GM13976 (cell line): ENCODE data around the gene PPP1R26.
"Not testable (repeated sequence)": the region's sequence is repeated elsewhere in the genome, so short reads cannot be mapped to it uniquely, and the experiment has no call there.

Experiments used
- DNase-seq: peaks from one replicate; pipeline ENCODE4 v3.0.0; 2012; ENCODE audit warnings: low spot score
- in situ Hi-C: fragments of 300-500 bp; cut with MboI; formaldehyde crosslinking; loops from one replicate; pipeline ENCODE4 v1.12.0; 2022; ENCODE audit warnings: low sequenced_read_pairs, mixed read lengths, inconsistent platforms; ENCODE audit not compliant: unreplicated experiment
- TF ChIP-seq, protein P1 (sequence below): IDR thresholded peaks from 2 replicates; pipeline ENCODE4 v1.5.1; 2012; ENCODE audit warnings: borderline replicate concordance, mild to moderate bottlenecking; ENCODE audit not compliant: insufficient read depth; ENCODE audit errors: extremely low read depth, missing control alignments, control extremely low read depth

Gene PPP1R26

DNA sequence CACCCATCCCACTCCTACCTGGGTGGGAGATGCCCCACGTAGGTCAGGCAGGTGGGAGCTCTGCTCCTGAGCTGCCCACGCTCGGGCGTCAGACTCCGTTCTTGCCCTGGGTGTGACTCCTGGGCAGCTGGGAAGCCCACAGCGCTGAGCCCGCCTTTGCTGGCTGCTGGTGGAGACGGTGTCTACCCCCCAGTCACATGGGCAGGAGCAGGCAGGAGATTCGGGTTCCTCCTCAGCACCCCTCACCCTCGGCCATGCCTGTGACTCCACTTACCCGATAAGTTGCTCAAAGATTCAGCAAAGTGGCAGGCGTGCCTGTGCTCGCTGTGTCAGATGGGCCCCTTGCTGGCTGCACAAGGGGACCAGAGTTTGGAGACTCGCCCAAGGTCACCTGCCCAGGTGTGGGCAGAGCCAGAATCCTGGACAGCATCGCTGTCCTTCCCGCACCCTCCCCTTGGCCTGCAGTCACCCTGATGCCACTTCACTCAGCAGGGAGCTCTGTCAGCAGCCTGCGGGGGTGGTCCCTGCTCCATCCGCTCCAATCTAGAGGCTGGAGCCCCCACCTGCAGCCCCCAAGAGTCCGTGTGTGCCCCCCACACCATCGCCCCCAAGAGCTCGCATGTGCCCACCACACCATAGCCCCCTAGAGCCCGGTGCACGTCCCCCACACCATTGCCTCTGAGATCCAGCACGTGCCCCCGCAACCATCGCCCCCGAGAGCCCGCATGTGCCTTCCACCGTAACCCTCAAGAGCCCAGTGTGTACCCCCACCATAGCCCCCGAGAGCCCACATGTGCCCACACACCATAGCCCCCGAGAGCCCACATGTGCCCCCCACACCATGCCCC is 45.9 kb downstream of the PPP1R26 start:
- no peak for DNase-seq
- in situ Hi-C loops = no loop called here
- TF ChIP-seq, protein P1, sequence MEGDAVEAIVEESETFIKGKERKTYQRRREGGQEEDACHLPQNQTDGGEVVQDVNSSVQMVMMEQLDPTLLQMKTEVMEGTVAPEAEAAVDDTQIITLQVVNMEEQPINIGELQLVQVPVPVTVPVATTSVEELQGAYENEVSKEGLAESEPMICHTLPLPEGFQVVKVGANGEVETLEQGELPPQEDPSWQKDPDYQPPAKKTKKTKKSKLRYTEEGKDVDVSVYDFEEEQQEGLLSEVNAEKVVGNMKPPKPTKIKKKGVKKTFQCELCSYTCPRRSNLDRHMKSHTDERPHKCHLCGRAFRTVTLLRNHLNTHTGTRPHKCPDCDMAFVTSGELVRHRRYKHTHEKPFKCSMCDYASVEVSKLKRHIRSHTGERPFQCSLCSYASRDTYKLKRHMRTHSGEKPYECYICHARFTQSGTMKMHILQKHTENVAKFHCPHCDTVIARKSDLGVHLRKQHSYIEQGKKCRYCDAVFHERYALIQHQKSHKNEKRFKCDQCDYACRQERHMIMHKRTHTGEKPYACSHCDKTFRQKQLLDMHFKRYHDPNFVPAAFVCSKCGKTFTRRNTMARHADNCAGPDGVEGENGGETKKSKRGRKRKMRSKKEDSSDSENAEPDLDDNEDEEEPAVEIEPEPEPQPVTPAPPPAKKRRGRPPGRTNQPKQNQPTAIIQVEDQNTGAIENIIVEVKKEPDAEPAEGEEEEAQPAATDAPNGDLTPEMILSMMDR = no peak

DNA sequence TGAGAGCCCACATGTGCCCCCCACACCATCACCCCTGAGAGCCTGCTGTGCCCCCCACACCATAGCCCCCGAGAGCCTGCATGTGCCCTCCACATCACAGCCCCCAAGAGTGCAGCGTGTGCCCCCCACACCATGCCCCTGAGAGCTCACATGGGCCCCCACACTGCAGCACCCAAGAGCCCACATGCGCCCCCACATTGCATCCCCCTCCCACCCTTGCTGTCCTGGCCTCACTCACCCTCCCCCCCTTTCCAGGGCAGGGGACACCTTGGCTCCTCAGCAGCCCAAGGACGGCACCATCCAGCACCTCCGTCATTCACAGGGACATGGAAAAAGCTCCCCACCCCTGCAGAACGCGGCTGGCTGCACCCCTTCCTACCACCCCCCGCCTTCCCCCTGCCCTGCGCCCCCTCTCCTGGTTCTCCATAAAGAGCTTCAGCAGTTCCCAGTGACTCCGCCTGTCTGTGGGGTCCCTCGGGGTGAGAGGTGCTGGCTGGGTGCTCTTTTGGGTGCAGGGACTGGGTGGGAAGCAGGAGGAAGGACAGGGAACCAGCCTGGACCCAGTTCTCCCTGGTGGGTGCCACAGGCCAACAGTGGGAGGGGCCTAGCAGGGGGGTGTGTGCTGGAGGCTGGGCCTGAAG is 46.6 kb downstream of the PPP1R26 start:
- TF ChIP-seq, protein P1 = no peak
- in situ Hi-C loops = no loop called here
- no peak for DNase-seq

DNA sequence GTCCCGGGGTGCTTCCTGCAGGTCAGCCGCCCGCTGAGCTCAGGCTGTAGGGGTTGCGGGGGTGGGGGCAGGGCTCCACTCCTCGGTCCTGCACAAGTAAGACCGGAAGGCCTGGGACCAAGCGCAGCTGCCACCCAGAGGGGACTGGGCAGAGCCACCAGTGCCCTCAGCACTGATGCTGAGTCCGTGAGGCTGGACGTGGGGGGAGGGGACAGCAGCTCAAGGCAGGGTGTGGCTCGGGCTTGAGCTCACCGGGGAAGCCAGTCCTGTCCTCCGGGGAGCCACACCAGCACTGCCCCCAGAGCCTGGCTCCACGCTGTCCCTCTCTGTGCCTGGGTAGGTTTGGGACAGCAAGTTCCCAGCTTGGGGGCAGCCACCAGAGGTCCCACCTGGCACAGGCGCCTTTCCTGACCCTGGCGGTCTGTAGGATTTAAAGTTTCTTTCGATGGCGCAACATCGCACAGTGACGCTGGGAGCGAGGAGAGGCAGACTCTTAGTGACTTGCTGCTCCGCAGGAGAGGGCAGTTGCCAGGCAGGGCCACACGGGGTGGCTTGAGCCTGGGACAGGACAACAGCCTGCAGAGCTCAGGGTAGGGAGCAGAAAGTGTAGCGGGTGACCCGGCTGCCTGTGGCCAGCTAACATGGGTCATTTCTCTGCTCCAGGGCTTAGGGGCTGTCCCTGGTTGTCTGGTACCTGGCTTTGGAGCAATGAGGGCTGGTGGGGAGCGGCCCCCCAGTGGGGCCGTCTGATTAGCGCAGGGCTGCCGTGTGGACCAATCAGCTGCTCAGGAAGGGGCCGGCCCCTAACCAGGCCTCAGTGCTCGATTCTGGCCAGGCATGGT is 47.4 kb downstream of the PPP1R26 start:
- TF ChIP-seq, protein P1 = no peak
- in situ Hi-C loops = no loop called here

DNA sequence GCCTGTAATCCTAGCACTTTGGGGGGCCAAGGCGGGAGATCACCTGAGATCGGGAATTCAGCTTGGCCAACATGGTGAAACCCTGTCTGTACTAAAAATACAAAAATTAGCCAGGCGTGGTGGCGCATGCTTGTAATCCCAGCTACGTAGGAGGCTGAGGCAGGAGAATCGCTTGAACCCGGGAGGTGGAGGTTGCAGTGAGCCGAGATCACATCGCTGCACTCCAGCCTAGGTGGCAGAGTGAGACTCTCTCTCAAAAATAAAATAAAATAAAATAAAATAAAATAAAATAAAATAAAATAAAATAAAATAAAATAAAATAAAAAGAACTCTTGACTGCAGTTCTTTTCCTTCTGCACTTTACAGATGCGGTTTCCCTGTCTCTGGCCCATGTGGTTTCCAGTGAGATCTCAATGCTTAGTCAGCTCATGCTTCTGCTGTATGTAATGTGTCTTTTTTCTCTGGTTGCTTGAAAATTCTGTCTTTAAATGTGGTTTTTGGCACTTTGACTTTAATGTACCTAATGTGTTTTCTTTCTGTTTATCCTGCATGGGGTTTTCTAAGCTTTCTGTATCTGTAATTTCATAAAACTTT is 49.4 kb downstream of the PPP1R26 start:
- in situ Hi-C loops = not testable (repeated sequence)

More for the DNA sequence above, 47.4 kb downstream of the PPP1R26 start:
- no peak for DNase-seq

DNA sequence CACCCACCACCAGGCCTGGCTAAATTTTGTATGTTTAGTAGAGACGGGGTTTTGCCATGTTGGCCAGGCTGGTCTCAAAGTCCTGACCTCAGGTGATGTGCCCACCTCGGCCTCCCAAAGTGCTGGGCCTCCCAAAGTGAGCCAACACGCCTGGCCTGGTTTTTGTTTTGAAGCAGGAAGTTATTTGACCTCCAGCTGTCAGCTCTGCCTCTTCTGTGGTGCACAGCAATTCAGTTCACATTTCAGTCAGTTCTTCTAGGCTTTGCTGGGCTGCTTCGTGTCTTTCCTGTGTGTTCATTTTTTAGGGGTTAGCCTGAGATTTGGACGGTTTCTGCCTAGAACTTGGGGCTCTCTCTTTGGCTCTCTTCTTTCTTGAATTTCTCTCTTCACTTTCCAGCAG is 50.6 kb downstream of the PPP1R26 start:
- in situ Hi-C loops = no loop called here
- no peak for DNase-seq
- TF ChIP-seq, protein P1 = no peak

More for the DNA sequence above, 49.4 kb downstream of the PPP1R26 start:
- DNase-seq = not testable (repeated sequence)

DNA sequence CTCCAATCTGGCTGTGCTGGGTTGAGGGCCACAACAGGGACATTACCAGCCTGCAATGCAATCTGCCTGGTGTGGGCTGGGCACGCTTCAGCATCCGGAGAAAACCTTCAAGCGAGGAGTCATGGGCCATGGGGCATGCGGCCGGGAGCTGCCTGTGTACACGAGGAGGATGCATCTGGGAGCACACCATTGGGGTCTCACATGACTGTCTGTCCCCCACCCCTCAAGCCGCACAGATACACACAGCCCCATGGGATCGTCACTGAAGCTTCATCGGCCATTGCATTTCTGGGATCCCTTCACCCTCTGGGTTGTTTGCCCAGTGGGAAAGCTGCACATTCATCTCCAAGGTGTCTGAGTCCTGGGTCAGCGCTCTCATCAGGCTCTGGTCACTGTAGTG is 51.5 kb downstream of the PPP1R26 start:
- TF ChIP-seq, protein P1 = no peak
- in situ Hi-C loops = no loop called here
- no peak for DNase-seq
